Hepatocyte (in vitro differentiated cells): ENCODE measurements around the gene AKIP1. TPM values are rescaled to one million over a fixed set of nuclear protein-coding genes. Genes with fewer than 3 reads are reported as not detected.
"Not testable (repeated sequence)": the region's sequence is repeated elsewhere in the genome, so short reads cannot be mapped to it uniquely, and the experiment has no call there.

ENCODE experiments used
- DNase-seq: peaks from one replicate; pipeline ENCODE4 v3.0.0-alpha.2; 2016; ENCODE audit warnings: low spot score
- H2AFZ ChIP-seq: fragments of 200-600 bp; sonication (generic); 2 replicates; pipeline ENCODE4 v1.6.0; 2016; ENCODE audit warnings: antibody characterized with exemption, mild to moderate bottlenecking
- H3K27ac ChIP-seq: fragments of 200-600 bp; sonication (generic); 2 replicates; pipeline ENCODE4 v1.5.1; 2016; ENCODE audit warnings: mild to moderate bottlenecking
- H3K27me3 ChIP-seq: fragments of 200-600 bp; sonication (generic); 2 replicates; pipeline ENCODE4 v1.6.1; 2016
- H3K36me3 ChIP-seq: fragments of 200-600 bp; sonication (generic); replicated peaks from 2 replicates; pipeline ENCODE4 v1.5.1; 2016; ENCODE audit warnings: low read depth; ENCODE audit not compliant: insufficient read depth
- H3K4me1 ChIP-seq: fragments of 200-600 bp; sonication (generic); 2 replicates; pipeline ENCODE4 v1.5.1; 2016; ENCODE audit warnings: mild to moderate bottlenecking, moderate library complexity; ENCODE audit not compliant: insufficient read depth
- H3K4me2 ChIP-seq: fragments of 200-600 bp; sonication (generic); 2 replicates; pipeline ENCODE4 v1.6.0; 2016
- H3K4me3 ChIP-seq: fragments of 200-600 bp; sonication (generic); 2 replicates; pipeline ENCODE4 v1.5.1; 2016; ENCODE audit warnings: mild to moderate bottlenecking
- H3K79me2 ChIP-seq: fragments of 200-600 bp; sonication (generic); 2 replicates; pipeline ENCODE4 v1.6.0; 2017; ENCODE audit warnings: mild to moderate bottlenecking
- H3K9me2 ChIP-seq: fragments of 200-600 bp; sonication (generic); replicated peaks from 2 replicates; pipeline ENCODE4 v1.6.0; 2017; ENCODE audit warnings: mild to moderate bottlenecking; ENCODE audit not compliant: insufficient read depth
- H3K9me3 ChIP-seq: fragments of 200-600 bp; sonication (generic); 2 replicates; pipeline ENCODE4 v1.5.1; 2016; ENCODE audit warnings: low read depth, mild to moderate bottlenecking
- H4K20me1 ChIP-seq: fragments of 200-600 bp; sonication (generic); 2 replicates; pipeline ENCODE4 v1.6.0; 2016; ENCODE audit warnings: mild to moderate bottlenecking; ENCODE audit not compliant: insufficient read depth, poor library complexity, severe bottlenecking
- EZH2 ChIP-seq: fragments of 200-600 bp; sonication (generic); IDR thresholded peaks from 2 replicates; pipeline ENCODE4 v1.6.1; 2016; ENCODE audit warnings: antibody characterized with exemption, mild to moderate bottlenecking, borderline replicate concordance
- EZH2phosphoT487 ChIP-seq: fragments of 200-600 bp; sonication (generic); IDR thresholded peaks from one replicate; pipeline ENCODE4 v1.6.1; 2018; ENCODE audit warnings: antibody characterized with exemption, mild to moderate bottlenecking, low read depth, moderate library complexity; ENCODE audit not compliant: unreplicated experiment, severe bottlenecking
- WGBS: methylation state at CpG from one replicate; pipeline ENCODE4 v1.1.6; 2016; ENCODE audit warnings: low lambda C conversion rate; ENCODE audit errors: missing lambda C conversion rate; 5-methylcytosine and 5-hydroxymethylcytosine counted together
- polyA plus RNA-seq: library from polyadenylated mRNA; unstranded; fragments of >200 nt; fragmentation: Nextera tagmentation; extraction: Ambion mirVana; gene quantifications from 2 replicates; pipeline ENCODE4 v1.2.1, GENCODE V29; 2016
- total RNA-seq: library from RNA; depleted of rRNA; stranded (reverse); fragments of >200 nt; gene quantifications from 2 replicates; pipeline ENCODE4 v1.2.3, GENCODE V29; 2014
- TF ChIP-seq, protein P1 (sequence below): fragments of 200-600 bp; sonication (generic); IDR thresholded peaks from 2 replicates; pipeline ENCODE4 v1.5.1; 2016; ENCODE audit warnings: antibody characterized with exemption, mild to moderate bottlenecking; ENCODE audit not compliant: poor library complexity

AKIP1 gene
- total and polyA plus RNA-seq, 2 experiments from 2014 or later, result 31.3 to 32.2 TPM

DNA sequence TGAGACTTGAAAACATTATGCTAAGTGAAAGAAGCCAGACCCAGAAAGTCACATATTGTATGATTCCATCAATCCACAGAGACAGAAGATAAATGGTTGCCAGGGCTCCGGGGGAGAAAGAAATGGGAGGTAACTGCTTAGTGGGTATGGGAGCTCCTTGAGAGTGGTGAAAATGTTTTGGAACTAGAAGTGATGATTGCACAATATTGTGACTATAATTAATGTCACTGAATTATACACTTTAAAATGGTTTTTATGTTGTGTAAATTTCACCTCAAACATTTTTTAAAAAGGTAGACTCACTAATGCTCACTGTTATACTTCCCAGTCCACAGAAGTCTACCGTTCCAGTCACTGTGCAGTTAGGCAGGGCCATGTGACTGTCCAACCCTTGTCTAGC, 32.2 kb upstream of the AKIP1 start:
- H3K27me3 ChIP-seq, result no peaks in the 10 kb centered on the region
- H3K9me2 ChIP-seq, result no peaks in the 10 kb centered on the region
- TF ChIP-seq EZH2phosphoT487 (no peak), EZH2 (no peak)
- TF ChIP-seq, protein P1, sequence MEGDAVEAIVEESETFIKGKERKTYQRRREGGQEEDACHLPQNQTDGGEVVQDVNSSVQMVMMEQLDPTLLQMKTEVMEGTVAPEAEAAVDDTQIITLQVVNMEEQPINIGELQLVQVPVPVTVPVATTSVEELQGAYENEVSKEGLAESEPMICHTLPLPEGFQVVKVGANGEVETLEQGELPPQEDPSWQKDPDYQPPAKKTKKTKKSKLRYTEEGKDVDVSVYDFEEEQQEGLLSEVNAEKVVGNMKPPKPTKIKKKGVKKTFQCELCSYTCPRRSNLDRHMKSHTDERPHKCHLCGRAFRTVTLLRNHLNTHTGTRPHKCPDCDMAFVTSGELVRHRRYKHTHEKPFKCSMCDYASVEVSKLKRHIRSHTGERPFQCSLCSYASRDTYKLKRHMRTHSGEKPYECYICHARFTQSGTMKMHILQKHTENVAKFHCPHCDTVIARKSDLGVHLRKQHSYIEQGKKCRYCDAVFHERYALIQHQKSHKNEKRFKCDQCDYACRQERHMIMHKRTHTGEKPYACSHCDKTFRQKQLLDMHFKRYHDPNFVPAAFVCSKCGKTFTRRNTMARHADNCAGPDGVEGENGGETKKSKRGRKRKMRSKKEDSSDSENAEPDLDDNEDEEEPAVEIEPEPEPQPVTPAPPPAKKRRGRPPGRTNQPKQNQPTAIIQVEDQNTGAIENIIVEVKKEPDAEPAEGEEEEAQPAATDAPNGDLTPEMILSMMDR, result no peak
- H2AFZ ChIP-seq, result no peak overlapping the region
- no peaks in the 10 kb centered on the region for H3K9me3 ChIP-seq
- no peaks in the 10 kb centered on the region for H4K20me1 ChIP-seq
- 98% methylated on average over 2 of the region's 2 CpGs for WGBS
- no peak overlapping the region for H3K4me3 ChIP-seq
- no peaks in the 10 kb centered on the region for H3K4me1 ChIP-seq
- no peaks in the 10 kb centered on the region for H3K79me2 ChIP-seq
- H3K36me3 ChIP-seq, result no peaks in the 10 kb centered on the region
- H3K27ac ChIP-seq, result no peak overlapping the region
- no peak overlapping the region for H3K4me2 ChIP-seq
- DNase-seq, result no peak

DNA sequence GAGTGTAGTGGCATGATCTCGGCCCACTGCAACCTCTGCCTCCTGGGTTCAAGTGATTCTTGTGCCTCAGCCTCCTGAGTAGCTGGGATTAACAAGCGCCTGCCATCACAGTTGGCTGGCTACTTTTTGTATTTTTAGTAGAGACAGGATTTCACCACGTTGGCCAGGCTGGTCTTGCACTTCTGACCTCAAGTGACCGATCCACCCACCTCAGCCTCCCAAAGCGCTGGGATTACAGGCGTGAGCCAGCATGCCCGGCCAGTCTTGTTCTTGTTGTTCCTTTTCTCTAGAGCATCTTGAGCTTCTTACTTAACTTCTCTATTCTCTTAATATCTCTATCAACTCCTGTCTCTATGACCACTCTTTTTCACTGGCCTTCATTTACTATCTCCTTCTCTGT, 29.4 kb upstream of the AKIP1 start:
- H3K4me1 ChIP-seq, H3K36me3 ChIP-seq, H3K9me3 ChIP-seq, H3K27ac ChIP-seq, H3K4me3 ChIP-seq, H2AFZ ChIP-seq, H3K79me2 ChIP-seq, DNase-seq, H4K20me1 ChIP-seq, H3K4me2 ChIP-seq, H3K9me2 ChIP-seq, H3K27me3 ChIP-seq: not testable (repeated sequence)
- WGBS, result 90% methylated on average over 7 of the region's 7 CpGs

DNA sequence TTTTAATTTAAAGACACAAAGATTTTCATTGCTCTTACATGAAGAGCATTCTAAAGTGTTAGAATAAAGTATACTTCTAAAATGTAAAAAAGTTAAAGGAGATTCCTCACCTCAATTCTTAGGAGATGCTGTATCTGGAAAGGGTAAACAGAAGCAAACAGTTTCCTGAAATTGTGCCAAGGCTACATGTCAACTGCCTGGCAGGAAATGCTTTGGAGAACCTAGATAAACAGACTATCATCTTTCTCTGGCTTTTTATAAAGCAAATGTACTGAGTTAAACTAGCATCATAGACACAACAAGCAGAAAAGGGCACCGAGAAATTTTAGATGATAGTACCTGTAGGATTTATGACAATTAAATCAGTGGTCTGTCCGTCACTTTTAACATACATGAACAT, 24.7 kb upstream of the AKIP1 start:
- Histone ChIP-seq H3K79me2 (no peaks in the 10 kb centered on the region), H2AFZ (no peak overlapping the region), H4K20me1 (no peaks in the 10 kb centered on the region), H3K36me3 (no peaks in the 10 kb centered on the region), H3K27ac (no peak overlapping the region), H3K4me1 (peaks cover 3% of the 10 kb centered on the region), H3K9me2 (no peaks in the 10 kb centered on the region), H3K4me2 (no peak overlapping the region), H3K27me3 (no peaks in the 10 kb centered on the region), H3K9me3 (no peaks in the 10 kb centered on the region), H3K4me3 (no peak overlapping the region)
- no peak for DNase-seq
- no peak for TF ChIP-seq EZH2phosphoT487
- no peak for TF ChIP-seq EZH2
- TF ChIP-seq, protein P1, result no peak
- 64% methylated on average over 2 of the region's 2 CpGs for WGBS

DNA sequence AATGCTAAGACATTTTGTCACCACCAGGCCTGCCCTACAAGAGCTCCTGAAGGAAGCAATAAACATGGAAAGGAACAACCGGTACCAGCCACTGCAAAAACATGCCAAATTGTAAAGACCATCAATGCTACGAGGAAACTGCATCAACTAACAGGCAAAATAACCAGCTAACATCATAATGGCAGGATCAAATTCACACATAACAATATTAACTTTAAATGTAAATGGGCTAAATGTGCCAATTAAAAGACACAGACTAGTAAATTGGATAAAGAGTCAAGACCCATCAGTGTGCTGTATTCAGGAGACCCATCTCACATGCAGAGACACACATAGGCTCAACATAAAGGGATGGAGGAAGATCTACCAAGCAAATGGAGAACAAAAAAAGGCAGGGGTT, 19.8 kb upstream of the AKIP1 start:
- not testable (repeated sequence) for H3K9me3 ChIP-seq, H3K4me3 ChIP-seq, H3K27ac ChIP-seq, DNase-seq, H3K4me1 ChIP-seq, H3K4me2 ChIP-seq, H3K79me2 ChIP-seq, H3K36me3 ChIP-seq, H3K27me3 ChIP-seq, H4K20me1 ChIP-seq, H3K9me2 ChIP-seq, H2AFZ ChIP-seq
- WGBS, result 100% methylated on average over 2 of the region's 2 CpGs
